Measurements from ENCODE around the gene PFKL.

DNA sequence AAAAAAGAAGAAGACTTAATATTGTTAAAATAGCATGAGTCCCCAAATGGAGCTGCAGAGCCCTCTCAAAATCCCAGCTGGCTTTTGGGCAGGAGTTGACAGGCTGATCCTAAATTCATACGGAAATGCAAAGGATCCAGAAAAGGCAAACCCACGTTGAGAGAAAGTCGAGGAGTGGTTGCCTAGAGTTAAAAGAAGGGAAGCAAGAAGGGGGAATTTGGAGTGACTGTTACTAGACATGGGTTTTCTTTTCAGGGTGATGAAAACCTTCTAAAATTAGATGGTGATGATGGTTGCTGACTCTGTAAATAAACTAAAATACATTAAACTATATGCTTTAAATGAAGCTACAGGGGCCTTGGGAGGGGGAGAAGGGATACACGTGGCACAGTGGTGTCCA, 39.8 kb upstream of the PFKL start:
- TF ChIP-seq, protein P1, sequence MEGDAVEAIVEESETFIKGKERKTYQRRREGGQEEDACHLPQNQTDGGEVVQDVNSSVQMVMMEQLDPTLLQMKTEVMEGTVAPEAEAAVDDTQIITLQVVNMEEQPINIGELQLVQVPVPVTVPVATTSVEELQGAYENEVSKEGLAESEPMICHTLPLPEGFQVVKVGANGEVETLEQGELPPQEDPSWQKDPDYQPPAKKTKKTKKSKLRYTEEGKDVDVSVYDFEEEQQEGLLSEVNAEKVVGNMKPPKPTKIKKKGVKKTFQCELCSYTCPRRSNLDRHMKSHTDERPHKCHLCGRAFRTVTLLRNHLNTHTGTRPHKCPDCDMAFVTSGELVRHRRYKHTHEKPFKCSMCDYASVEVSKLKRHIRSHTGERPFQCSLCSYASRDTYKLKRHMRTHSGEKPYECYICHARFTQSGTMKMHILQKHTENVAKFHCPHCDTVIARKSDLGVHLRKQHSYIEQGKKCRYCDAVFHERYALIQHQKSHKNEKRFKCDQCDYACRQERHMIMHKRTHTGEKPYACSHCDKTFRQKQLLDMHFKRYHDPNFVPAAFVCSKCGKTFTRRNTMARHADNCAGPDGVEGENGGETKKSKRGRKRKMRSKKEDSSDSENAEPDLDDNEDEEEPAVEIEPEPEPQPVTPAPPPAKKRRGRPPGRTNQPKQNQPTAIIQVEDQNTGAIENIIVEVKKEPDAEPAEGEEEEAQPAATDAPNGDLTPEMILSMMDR (conservative IDR thresholded peaks at IDR 0.05; ENCODE audit: low read depth in 2 of 2): no peak
- no peak for TF ChIP-seq EZH2 (IDR thresholded peaks at IDR 0.05; ENCODE audit: low read depth, unreplicated experiment)
- TF ChIP-seq POLR2AphosphoS5 (IDR thresholded peaks at IDR 0.05; ENCODE audit: low read depth): no peak
- no peak for TF ChIP-seq EZH2phosphoT487 (IDR thresholded peaks at IDR 0.05; ENCODE audit: unreplicated experiment)
- no peak for TF ChIP-seq JUNB (IDR thresholded peaks at IDR 0.05; ENCODE audit: unreplicated experiment)
